Stimulated activated CD4-positive, alpha-beta T cell treated with anti-CD3 and anti-CD28 coated beads, Interleukin-12 subunit alpha, Interleukin-12 subunit beta, amount 100 ng/mL, for 48 hours (primary cell): ENCODE results near the gene RILPL1.
A peak's percentile ranks its signal among the peaks of the same experiment; 100 is the strongest.
"Not testable (repeated sequence)": the region's sequence is repeated elsewhere in the genome, so short reads cannot be mapped to it uniquely, and the experiment has no call there.

Experiments used
- DNase-seq, 3 donors: peaks; one replicate each; pipeline ENCODE4 v3.0.0-alpha.2; 2020; ENCODE audit warnings: low read depth in 2 of 3, low spot score in 1 of 3

RILPL1 gene

DNA sequence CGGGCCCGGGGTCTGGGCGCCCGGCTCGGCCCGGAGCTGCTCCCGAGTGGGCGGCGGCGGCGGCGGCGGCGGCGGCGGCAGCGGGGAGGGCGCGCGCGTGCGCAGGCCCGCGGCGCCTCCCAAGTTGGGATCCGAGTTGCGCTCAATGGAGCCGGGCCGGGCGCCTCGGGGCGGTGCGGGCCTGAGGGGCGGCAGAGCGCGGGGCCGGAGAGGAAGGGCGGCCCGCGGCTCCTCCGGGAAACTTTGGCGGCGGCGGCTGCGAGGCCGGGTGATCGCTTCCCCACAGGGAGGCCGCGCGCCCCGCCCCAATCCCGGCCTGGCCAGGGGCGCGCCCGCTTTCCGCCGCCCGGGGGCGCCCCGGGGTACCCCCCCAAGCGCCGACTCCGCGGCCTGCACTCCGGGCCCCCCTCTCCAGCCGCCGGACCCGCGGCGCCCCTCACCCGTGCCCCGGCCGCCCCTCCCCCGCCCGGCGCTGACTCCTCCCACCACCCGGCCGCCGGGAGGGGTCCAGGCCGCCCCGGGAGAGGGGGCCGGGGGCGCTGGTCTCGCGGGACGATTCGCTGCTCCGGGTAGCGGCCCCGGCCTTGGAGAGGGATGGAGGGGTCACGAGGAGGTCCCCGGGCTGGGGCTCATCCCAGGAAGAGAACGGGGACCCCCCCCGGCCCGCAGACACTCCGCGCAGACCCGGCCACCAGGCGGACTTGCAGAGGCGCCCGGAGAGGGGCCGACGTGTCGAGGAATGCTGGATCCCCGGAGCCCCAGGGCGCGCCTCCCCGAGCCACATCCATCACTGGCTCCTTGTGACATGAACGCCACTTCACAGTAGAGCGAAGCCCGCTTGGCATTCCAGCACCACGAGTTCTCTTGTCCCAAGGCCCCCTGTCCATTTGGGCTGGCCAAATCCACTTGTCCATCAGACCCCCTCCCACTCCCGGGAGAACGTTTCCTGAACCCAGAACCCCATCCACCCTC, at the start of gene RILPL1:
Gene RILPL1, minus strand, starts transcription at position 48 of the 972 bp plus-strand sequence. CDS start 237 bp downstream, outside the sequence.
- DNase-seq, result peak in 1 of 3 donors; percentile 34

- DNase-seq, result no peak
These were observed 47.3 kb upstream of the RILPL1 start for GRCh38 chr12:123580772-123581171.

DNA sequence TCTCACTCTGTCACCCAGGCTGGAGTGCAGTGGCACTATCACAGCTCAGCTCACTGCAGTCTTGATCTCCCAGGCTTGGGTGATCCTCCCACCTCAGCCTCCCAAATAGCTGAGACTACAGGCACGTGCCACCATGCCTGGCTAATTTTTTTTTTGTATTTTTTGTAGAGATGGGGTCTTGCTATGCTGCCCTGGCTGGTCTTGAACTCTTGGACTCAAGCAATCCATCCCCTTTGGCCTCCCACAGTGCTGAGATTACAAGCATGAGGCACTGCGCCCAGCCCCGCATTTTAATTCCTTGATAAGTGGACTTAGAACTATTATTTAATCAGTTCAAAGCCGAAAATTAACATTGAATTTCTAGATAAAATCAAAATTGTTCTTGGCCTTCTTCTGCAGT, 45.3 kb upstream of the RILPL1 start:
- not testable (repeated sequence) for DNase-seq

- DNase-seq, result no peak
These were observed 44.7 kb upstream of the RILPL1 start for GRCh38 chr12:123578243-123578642.

GRCh38 chr12:123576611-123577010, 43.1 kb upstream of the RILPL1 start:
- no peak for DNase-seq

DNA sequence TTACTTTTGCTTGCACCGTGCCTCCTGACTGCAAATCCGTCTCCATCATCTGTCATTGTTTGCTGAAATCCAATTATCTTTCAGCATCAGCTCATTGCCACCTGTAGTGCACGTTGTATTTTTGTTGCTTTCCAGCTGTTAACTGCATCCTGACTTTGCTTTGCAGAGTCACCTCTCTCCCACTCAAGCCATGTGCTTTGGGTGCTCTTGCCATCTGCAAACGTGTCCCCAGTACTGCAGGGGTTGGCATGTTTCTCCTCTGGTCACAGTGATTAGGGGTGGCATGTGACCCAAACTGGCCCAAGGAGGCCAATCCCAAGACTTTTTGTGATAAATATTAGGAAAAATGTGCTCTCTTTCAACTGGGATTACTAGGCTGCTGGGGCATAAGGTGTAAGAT, 40.4 kb upstream of the RILPL1 start:
- DNase-seq, result no peak

DNA sequence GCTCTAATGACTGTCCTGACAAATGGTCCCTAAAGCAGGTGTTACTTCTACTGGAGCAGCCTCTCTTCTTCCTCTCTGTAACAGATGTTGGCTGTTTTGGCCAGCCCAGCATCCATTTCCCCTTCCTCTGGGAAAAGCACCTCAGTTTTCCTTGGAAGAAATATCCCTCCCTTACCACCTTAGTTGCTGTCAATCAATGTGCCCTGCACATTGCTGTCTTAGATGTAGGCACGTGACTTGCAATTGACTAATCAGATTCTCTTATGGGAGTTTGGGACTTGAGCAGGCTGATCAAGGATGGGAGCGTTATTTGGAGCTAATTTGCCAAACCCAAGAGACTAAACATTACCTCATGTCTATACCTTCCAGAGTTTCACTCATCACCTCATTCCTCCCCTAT, 38.9 kb upstream of the RILPL1 start:
- no peak for DNase-seq

DNA sequence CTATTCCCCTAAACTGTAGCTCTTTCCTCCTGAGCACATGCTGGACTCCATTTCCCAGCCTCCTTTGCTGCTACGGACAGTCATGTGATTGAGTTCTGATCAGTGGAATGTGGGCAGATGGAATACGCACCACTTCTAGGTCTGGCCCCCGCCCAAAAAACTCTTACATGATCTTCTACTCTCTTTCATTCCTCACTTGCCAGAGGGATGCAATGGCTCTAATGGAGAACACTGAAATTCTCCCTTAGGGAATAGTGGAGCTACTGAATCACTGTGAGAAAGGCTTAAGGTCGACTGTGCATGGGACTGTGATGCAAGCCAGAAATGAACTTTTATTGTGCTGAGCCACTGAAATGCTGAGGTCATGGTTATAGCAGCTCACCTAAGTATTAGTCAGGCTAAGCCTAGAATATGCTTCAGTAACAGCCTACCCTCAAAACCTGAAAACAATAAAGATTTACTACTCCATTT, 37.9 kb upstream of the RILPL1 start:
- DNase-seq, result no peak

DNA sequence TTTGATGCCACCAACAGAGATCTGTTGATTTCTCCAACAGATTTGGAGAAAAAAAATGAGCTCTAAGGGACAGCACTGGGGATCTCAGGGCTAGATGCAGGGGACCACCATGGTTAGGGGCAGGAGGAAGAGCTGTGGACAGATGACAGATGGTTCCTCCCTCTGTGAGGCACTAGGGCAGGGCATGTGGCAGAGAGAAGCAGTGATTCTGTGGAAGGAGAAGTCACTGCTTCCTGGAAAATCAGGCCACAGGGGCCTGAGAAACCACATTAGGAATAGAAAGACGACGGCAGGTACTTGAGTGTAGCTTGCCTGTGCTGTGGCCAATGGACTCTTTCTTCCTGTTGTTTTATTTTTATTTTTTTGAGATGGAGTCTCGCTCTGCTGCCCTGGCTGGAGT, 25.9 kb upstream of the RILPL1 start:
- DNase-seq, result no peak

DNA sequence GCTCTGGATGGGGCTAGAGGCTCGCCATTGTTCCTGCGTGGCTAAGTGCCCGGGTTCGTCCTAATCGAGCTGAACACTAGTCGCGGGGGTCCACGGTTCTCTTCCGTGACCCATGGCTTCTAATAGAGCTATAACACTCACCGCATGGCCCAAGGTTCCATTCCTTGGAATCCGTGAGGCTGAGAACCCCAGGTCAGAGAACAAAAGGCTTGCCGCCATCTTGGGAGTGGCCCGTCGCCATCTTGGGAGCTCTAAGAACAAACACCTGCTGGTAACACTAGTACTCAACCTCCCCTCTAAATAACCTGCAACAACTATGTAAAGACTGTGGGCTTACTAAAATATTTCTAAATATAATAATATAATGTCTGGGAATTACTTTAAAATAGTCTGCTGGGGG, 25.0 kb upstream of the RILPL1 start:
- DNase-seq, result not testable (repeated sequence)

DNA sequence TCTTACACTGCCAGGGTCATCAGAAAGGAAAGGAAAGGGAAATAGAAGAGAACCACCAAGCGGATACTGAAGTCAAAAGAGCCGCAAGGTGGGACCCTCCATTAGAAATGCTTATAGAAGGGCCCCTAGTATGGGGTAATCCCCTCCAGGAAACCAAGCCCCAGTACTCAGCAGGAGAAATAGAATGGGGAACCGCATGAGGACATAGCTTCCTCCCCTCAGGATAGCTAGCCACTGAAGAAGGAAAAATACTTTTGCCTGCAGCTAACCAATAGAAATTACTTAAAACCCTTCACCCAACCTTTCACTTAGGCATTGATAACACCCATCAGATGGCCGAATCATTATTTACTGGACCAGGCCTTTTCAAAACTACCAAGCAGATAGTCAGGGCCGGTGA, 21.3 kb upstream of the RILPL1 start:
- DNase-seq, result not testable (repeated sequence)

DNA sequence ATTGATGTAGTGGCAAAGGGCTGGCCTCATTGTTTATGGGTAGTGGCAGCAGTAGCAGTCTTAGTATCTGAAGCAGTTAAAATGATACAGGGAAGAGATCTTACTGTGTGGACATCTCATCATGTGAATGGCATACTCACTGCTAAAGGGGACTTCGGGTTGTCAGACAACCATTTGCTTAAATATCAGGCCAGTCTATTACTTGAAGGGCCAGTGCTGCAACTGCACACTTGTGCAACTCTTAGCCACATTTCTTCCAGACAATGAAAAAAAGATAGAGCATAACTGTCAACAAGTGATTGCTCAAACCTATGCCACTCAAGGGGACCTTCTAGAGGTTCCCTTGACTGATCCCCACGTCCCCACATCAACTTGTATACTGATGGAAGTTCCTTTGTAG, 20.6 kb upstream of the RILPL1 start:
- not testable (repeated sequence) for DNase-seq

- no peak for DNase-seq
These were observed 17.2 kb upstream of the RILPL1 start for GRCh38 chr12:123550700-123551099.

DNA sequence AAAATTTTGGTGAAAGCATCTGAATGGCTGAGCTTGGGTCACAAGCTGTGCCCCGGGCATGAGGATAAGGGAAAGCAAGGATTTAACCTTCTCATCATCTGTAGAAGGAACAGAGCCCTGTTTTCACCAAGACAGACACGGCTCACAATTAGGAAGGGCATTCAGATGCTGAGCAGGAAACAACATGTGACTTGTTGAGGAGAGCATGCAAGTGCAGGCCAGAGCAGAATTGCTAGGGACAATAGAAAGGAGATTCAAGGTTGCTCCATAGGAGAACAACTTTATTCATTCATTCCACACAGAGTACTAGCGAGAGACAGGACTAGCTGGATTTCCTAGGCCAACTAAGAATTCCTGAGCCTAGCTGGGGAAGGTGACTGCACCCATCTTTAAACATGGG, 14.6 kb upstream of the RILPL1 start:
- no peak for DNase-seq

DNA sequence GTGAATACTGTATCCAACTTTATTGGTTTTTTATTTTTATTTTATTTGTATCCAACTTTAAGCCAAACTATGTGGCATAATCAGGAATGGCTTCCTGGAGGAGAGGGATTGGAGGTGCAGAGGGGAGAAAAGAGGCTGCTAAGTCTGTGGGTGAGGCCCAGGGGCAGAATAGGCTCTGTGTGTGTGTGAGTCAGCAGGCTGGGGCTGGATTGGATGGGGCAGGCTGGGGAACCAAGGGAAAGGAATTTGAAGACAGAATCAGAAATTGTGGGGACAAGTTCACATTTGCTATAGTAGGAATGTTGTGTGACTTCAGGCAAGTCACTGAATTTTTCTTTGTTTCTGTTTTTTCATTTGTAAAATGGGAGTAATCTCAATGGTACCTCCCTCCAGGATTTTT, 12.8 kb upstream of the RILPL1 start:
- DNase-seq, result no peak

- no peak for DNase-seq
These were observed 10.0 kb upstream of the RILPL1 start for GRCh38 chr12:123543541-123543940.

DNA sequence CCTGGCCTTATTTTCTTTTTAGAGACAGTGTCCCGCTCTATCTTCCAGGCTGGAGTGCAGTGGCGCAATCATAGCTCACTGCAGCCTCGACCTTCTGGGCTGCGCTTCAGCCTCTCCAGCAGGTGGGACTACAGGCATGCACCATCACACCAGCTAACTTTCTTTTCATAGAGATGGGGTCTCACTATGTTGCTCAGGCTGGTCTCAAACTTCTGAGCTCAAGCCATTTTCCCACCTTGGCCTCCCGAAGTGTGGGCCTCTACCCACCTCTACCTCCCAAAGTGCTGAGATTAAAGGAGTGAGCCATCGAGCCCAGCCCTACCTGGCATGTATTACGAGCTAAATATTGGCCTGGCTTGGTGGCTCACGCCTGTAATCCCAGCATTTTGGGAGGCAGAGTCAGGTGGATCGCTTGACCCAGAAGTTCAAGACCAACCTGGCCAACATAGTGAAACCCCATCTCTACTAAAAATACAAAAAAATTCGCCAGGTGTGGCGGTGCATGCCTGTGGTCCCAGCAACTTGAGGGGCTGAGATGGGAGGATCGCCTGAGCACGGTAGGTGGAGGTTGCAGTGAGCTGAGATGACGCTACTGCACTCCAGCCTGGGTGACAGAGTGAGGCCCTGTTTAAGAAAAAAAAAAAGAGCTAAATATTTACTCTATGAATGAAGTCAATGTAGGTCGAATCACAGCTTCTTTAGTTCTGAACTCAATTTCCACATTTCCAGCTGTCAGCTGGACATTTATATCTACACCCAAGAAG, 7.6 kb upstream of the RILPL1 start:
- DNase-seq, result no peak

DNA sequence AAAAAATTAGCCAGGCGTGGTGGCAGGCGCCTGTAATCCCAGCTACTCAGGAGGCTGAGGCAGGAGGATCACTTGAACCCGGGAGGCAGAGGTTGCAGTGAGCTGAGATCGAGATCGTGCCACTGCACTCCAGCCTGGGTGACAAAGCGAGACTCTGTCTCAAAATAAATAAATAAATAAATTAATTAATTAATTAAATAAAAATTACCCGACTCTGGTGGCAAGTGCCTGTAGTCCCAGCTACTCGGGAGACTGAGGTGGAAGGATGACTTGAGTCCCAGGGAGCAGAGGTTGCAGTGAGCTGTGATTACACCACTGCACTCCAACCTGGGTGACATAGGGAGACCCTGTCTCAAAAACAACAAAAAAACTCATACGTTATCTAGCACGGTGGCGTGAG, 2.4 kb upstream of the RILPL1 start:
- DNase-seq, result not testable (repeated sequence)

DNA sequence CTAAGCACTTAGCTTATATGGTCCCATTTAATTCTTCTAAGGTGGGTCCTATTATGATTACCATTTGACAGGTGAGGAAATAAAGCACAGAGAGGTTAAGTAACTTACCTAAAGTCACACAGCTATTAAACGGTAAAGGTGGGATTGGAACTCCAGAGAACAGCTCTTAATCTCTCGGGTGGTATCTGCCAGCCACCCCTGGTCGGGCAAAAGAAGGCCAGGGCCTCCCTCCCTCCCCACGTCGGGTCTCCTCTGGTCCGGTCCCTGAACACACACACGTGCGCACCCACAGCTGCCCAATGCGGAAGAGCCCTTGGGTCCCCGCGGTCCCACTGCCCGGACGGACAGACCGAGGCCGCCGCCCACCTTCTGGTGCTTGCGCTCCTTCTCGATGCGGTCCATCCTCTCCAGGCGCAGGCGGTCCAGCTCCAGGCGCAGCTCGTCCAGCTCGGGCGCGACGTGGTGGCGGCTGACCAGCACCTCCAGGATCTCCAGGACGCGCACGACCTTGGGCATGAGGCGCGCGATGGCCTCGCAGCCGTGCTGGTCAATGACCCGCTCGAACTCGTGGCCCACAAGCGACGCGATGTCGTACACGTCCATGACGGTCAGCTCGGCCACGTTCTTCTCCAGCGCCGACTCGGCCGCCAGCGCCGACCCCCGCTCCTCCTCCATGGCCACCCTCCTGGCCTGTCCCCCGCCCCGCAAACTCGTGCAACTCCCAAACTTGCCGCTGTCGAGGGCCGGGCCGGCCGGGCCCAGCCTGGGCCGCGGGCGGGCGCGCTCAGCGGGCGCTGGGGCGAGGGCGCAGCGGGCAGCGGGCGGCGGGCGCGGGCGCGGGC, 490 bp downstream of the RILPL1 start:
- DNase-seq, result peak in 1 of 3 donors; percentile 19

GRCh38 chr12:123532019-123532418, 1.5 kb downstream of the RILPL1 start:
- no peak for DNase-seq

DNA sequence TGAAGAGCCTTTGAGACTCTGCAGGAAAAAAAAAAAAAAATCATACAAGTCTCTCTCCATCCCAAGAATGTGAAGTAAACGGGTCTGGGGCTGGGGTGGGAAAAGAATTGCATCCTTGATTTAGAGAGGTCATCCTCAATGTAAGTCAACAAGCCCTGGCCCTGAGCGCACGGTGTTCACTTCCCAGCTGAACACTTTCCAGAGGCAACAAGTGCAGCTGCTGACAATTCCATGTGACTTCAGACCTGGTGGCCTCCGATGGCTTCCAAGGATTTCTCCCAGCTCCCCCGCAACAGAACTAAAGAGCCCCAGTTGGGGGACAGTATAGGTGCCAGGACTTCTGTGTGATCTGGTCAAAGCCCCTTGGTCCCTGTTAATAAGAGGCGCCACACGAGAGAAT, 2.4 kb downstream of the RILPL1 start:
- no peak for DNase-seq
